Endothelial cell of umbilical vein (primary cell): Measurements from ENCODE around the gene METRNL. TPM values are rescaled to one million over a fixed set of nuclear protein-coding genes. Genes with fewer than 3 reads are reported as not detected.

Experiments
- BruUV-seq: library from RNA; stranded (reverse); fragments of 400-500 nt; replicated peaks from 2 replicates; lab custom pipeline; 2021; lab: Mats Ljungman, UMichigan
- CTCF ChIA-PET: fragments of 300-600, 350-600 bp; sonication (Branson Sonifier 250); formaldehyde crosslinking; loops from one replicate; lab custom pipeline; 2021; ENCODE audit warnings: antibody characterized with exemption, inconsistent platforms; lab: Charles Lee
- POLR2A ChIA-PET: fragments of 300-600, 350-600 bp; sonication (Branson Sonifier 250); formaldehyde crosslinking; loops from one replicate; lab custom pipeline; 2021; ENCODE audit warnings: antibody characterized with exemption, inconsistent platforms; lab: Charles Lee
- DNase-seq: peaks from one replicate; pipeline ENCODE4 v3.0.0-alpha.2; 2011; ENCODE audit warnings: low read depth, low spot score
- FAIRE-seq: peaks from 2 replicates; lab custom pipeline; 2011; peaks lifted over from hg19 to GRCh38; lab: Jason Lieb, UNC
- H2AFZ ChIP-seq: 2 replicates; pipeline ENCODE4 v1.6.0; 2012; ENCODE audit warnings: low read depth, low read length, control low read depth, inconsistent platforms
- H3K27ac ChIP-seq: 2 replicates; pipeline ENCODE4 v1.5.1; 2011; ENCODE audit warnings: low read depth, mild to moderate bottlenecking, control low read depth, low read length, moderate library complexity; ENCODE audit not compliant: insufficient read depth
- H3K27me3 ChIP-seq, 2 experiments: 2 replicates each; pipeline versions ENCODE4 v1.6.0 to v1.6.1; 2011; ENCODE audit warnings: low read length in 2 of 2, mixed read lengths in 1 of 2; ENCODE audit not compliant: control insufficient read depth in 2 of 2, insufficient read depth in 2 of 2
- H3K36me3 ChIP-seq, 2 experiments: 2 replicates in 1 of 2; 3 replicates in 1 of 2; pipeline ENCODE4 v1.5.1; 2011; ENCODE audit warnings: low read length in 2 of 2, mild to moderate bottlenecking in 1 of 2, moderate library complexity in 1 of 2; ENCODE audit not compliant: control insufficient read depth in 2 of 2, insufficient read depth in 2 of 2; ENCODE audit errors: extremely low read depth in 1 of 2
- H3K4me1 ChIP-seq: 3 replicates; pipeline ENCODE4 v1.5.1; 2011; ENCODE audit warnings: mild to moderate bottlenecking, low read length; ENCODE audit not compliant: control insufficient read depth, insufficient read depth; ENCODE audit errors: extremely low read depth
- H3K4me2 ChIP-seq: 2 replicates; pipeline ENCODE4 v1.6.1; 2011; ENCODE audit warnings: low read length, control low read depth, mixed read lengths; ENCODE audit not compliant: insufficient read depth
- H3K4me3 ChIP-seq, 3 experiments: fragments of 200-600 bp in 1 of 3; sonication (generic), shearing (Covaris generic) in 1 of 3; replicated peaks in 1 of 3; 2 replicates each; pipeline ENCODE4 v1.5.1; 2011 to 2016; ENCODE audit warnings: control low read depth in 3 of 3, low read length in 3 of 3, mild to moderate bottlenecking in 2 of 3, inconsistent platforms in 1 of 3, low read depth in 1 of 3, moderate library complexity in 1 of 3; ENCODE audit not compliant: insufficient read depth in 1 of 3
- H3K79me2 ChIP-seq: 2 replicates; pipeline ENCODE4 v1.6.0; 2012; ENCODE audit warnings: low read length, inconsistent platforms; ENCODE audit not compliant: control insufficient read depth, insufficient read depth
- H3K9ac ChIP-seq: replicated peaks from 2 replicates; pipeline ENCODE3; 2011; ENCODE audit warnings: low read length, control low read depth; ENCODE audit not compliant: insufficient read depth; ENCODE audit errors: extremely low read depth
- H3K9me1 ChIP-seq: replicated peaks from 3 replicates; pipeline ENCODE4 v1.6.0; 2011; ENCODE audit warnings: mild to moderate bottlenecking, low read length; ENCODE audit not compliant: control insufficient read depth, insufficient read depth; ENCODE audit errors: extremely low read depth
- H3K9me3 ChIP-seq: replicated peaks from 2 replicates; pipeline ENCODE4 v1.5.1; 2012; ENCODE audit warnings: low read length, inconsistent platforms; ENCODE audit not compliant: control insufficient read depth, insufficient read depth
- H4K20me1 ChIP-seq: replicated peaks from 2 replicates; pipeline ENCODE3; 2011; ENCODE audit warnings: mild to moderate bottlenecking, low read length; ENCODE audit not compliant: control insufficient read depth, insufficient read depth; ENCODE audit errors: extremely low read depth
- EZH2 ChIP-seq: IDR thresholded peaks from 2 replicates; pipeline ENCODE4 v1.6.1; 2012; ENCODE audit warnings: borderline replicate concordance, low read depth, mild to moderate bottlenecking, moderate library complexity, low read length, inconsistent platforms; ENCODE audit not compliant: severe bottlenecking
- FOS ChIP-seq: IDR thresholded peaks from 2 replicates; pipeline ENCODE4 v1.6.1; 2011; ENCODE audit warnings: mild to moderate bottlenecking, low read length, moderate library complexity, borderline replicate concordance; ENCODE audit not compliant: insufficient read depth
- GATA2 ChIP-seq: IDR thresholded peaks from 2 replicates; pipeline ENCODE4 v1.7.0; 2011; ENCODE audit warnings: low read depth, mild to moderate bottlenecking, moderate library complexity, mixed read lengths, low read length; ENCODE audit not compliant: insufficient read length, insufficient read depth
- JUN ChIP-seq: IDR thresholded peaks from 2 replicates; pipeline ENCODE4 v1.6.1; 2011; ENCODE audit warnings: borderline replicate concordance, low read depth; ENCODE audit not compliant: insufficient read length, insufficient read depth
- MYC ChIP-seq: IDR thresholded peaks from one replicate; pipeline ENCODE4 v1.6.1; 2011; ENCODE audit warnings: mild to moderate bottlenecking, low read depth, low read length
- POLR2A ChIP-seq: IDR thresholded peaks from 2 replicates; pipeline ENCODE4 v1.6.1; 2012; ENCODE audit warnings: low read depth, mild to moderate bottlenecking, control low read depth, low read length
- POLR2AphosphoS5 ChIP-seq: IDR thresholded peaks from 2 replicates; pipeline ENCODE4 v1.6.1; 2012; ENCODE audit warnings: low read depth, mild to moderate bottlenecking, control low read depth, low read length, moderate library complexity; ENCODE audit not compliant: insufficient read depth
- dilution Hi-C: fragments of 300-500 bp; cut with MboI; formaldehyde crosslinking; loops from one replicate; pipeline ENCODE4 v1.15.0; 2019; ENCODE audit warnings: low sequenced_read_pairs; ENCODE audit not compliant: extremely low pct_ligation_motif_present
- intact Hi-C: fragments of 100-400 bp; cut with micrococcal nuclease; formaldehyde crosslinking; loops from one replicate; pipeline ENCODE4 v1.10.0; 2022
- polyA plus RNA-seq, 4 experiments: library from polyadenylated mRNA; depleted of rRNA in 3 of 4; stranded (reverse) in 3 of 4; unstranded in 1 of 4; fragments of >200 nt; gene quantifications; 2 replicates each; pipeline versions ENCODE4 v1.2.1 to v1.2.3, GENCODE V29; 2011 to 2012; ENCODE audit warnings: missing spikeins in 1 of 4
- total RNA-seq: library from RNA; stranded (reverse); gene quantifications from 2 replicates; pipeline ENCODE4 v1.2.3, GENCODE V29; 2021
- TF ChIP-seq, protein P1 (sequence below), 2 donors: IDR thresholded peaks; 1 replicate in 1 of 2; 2 replicates in 1 of 2; pipeline ENCODE4 v1.5.1; 2011; ENCODE audit warnings: low read length in 2 of 2, mild to moderate bottlenecking in 2 of 2, moderate library complexity in 2 of 2, control low read depth in 1 of 2, inconsistent platforms in 1 of 2, low read depth in 1 of 2; ENCODE audit not compliant: insufficient read depth in 1 of 2; ENCODE audit errors: extremely low read depth in 1 of 2
- TF ChIP-seq, protein P2 (sequence below): IDR thresholded peaks from 2 replicates; pipeline ENCODE4 v1.6.1; 2011; ENCODE audit not compliant: insufficient read depth, insufficient read length

METRNL gene
- total and polyA plus RNA-seq, 2 donors (not counting 3 experiments of a cell fraction or from before 2014, with no cell fraction given) = 29.5 to 54.4 TPM

DNA sequence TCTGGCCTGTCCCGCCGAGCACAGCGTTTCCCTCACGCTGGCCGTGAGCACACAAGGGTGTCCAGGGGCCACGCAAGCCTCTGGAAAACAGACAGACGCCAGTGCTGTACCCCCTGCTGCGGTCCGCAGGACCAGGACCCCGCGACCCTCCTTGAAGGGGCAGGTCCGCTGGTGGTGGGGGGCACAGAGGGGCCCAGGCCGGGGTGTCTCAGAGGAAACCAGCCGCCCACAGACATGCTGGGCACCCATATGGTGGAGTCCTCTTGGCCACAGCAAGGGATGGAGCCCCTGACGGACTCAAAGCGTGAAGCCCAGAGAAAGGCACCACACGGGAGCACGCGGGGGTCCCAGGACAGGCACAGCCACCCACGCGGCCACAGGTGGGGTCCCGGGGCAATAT is 34.4 kb downstream of the METRNL start:
- no peak overlapping the region for H3K4me2 ChIP-seq
- H3K4me1 ChIP-seq = peaks cover 21% of the 10 kb centered on the region
- dilution Hi-C loops (no loop called here), intact Hi-C loops (no loop called here)
- TF ChIP-seq, protein P1, sequence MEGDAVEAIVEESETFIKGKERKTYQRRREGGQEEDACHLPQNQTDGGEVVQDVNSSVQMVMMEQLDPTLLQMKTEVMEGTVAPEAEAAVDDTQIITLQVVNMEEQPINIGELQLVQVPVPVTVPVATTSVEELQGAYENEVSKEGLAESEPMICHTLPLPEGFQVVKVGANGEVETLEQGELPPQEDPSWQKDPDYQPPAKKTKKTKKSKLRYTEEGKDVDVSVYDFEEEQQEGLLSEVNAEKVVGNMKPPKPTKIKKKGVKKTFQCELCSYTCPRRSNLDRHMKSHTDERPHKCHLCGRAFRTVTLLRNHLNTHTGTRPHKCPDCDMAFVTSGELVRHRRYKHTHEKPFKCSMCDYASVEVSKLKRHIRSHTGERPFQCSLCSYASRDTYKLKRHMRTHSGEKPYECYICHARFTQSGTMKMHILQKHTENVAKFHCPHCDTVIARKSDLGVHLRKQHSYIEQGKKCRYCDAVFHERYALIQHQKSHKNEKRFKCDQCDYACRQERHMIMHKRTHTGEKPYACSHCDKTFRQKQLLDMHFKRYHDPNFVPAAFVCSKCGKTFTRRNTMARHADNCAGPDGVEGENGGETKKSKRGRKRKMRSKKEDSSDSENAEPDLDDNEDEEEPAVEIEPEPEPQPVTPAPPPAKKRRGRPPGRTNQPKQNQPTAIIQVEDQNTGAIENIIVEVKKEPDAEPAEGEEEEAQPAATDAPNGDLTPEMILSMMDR (IDR thresholded peaks at IDR 0.05; ENCODE audit: extremely low read depth in 1 of 2, insufficient read depth in 1 of 2, low read depth in 1 of 2, low read length in 2 of 2) = no peak
- TF ChIP-seq POLR2AphosphoS5 = no peak
- no peak for TF ChIP-seq MYC
- no peak for TF ChIP-seq POLR2A
- TF ChIP-seq FOS = no peak
- no peak overlapping the region for H2AFZ ChIP-seq
- DNase-seq (no peak), FAIRE-seq (no peak)
- no peaks in the 10 kb centered on the region for H3K9me3 ChIP-seq
- no peaks in the 10 kb centered on the region for H3K79me2 ChIP-seq
- H3K36me3 ChIP-seq = no peaks in the 10 kb centered on the region
- no peaks in the 10 kb centered on the region for H4K20me1 ChIP-seq
- no peaks in the 10 kb centered on the region for H3K27me3 ChIP-seq
- no peak overlapping the region for H3K27ac ChIP-seq
- no TSS peak for BruUV-seq
- no peak overlapping the region for H3K9ac ChIP-seq
- H3K9me1 ChIP-seq = no peaks in the 10 kb centered on the region
- no peak overlapping the region for H3K4me3 ChIP-seq
- ChIA-PET POLR2A (no interaction called here), CTCF (no interaction called here)

DNA sequence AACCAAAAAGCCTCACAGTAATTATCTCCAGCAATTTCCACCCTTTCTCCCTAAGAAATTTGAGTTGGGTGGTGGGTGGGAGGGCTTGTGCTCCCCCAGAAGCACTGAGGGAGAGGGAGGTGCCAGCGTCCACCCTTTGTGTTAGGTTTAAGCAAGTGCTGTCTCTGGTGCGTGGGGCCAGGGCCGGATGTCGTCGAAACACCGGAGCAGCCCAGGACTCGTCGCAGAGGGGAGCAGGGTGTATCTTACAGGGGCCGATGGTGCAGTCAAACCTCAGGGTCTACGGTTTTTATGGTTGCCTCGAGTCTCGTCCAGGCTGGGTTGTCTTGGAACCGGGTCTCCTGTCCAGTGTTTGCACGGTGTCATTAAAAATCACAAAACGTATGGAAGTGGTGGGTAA is 35.3 kb downstream of the METRNL start:
- no peak overlapping the region for H3K9ac ChIP-seq
- CTCF ChIA-PET = interaction anchor here (1.3 to 2.5 kb wide), 2 partner anchors 10 to 41 kb away, joined by 3 to 8 read pairs; no protein-coding TSS in a partner anchor
- POLR2A ChIA-PET = no interaction called here
- no peaks in the 10 kb centered on the region for H3K36me3 ChIP-seq
- no peak overlapping the region for H3K4me2 ChIP-seq
- no peak overlapping the region for H3K27ac ChIP-seq
- FAIRE-seq = no peak
- peaks cover 17% of the 10 kb centered on the region for H3K4me1 ChIP-seq
- intact Hi-C loops (no loop called here), dilution Hi-C loops (no loop called here)
- no peak for DNase-seq
- no TSS peak for BruUV-seq
- no peaks in the 10 kb centered on the region for H3K9me3 ChIP-seq
- H4K20me1 ChIP-seq = no peaks in the 10 kb centered on the region
- H3K9me1 ChIP-seq = no peaks in the 10 kb centered on the region
- H2AFZ ChIP-seq = no peak overlapping the region
- no peak overlapping the region for H3K4me3 ChIP-seq
- H3K27me3 ChIP-seq = no peaks in the 10 kb centered on the region
- TF ChIP-seq FOS = no peak
- TF ChIP-seq, protein P2, sequence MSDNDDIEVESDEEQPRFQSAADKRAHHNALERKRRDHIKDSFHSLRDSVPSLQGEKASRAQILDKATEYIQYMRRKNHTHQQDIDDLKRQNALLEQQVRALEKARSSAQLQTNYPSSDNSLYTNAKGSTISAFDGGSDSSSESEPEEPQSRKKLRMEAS = no peak
- TF ChIP-seq JUN = no peak
- TF ChIP-seq POLR2A = no peak
- TF ChIP-seq GATA2 = no peak
- no peak for TF ChIP-seq EZH2
- no peak for TF ChIP-seq POLR2AphosphoS5
- TF ChIP-seq MYC = no peak
- TF ChIP-seq, protein P1 (IDR thresholded peaks at IDR 0.05; ENCODE audit: extremely low read depth in 1 of 2, insufficient read depth in 1 of 2, low read depth in 1 of 2, low read length in 2 of 2) = no peak
- no peaks in the 10 kb centered on the region for H3K79me2 ChIP-seq
